HL-60 (cell line): ENCODE data around the gene PECR.

ENCODE experiments used
- DNase-seq, 2 experiments: peaks; one replicate each; pipeline ENCODE4 v3.0.0-alpha.2; 2010 to 2020; ENCODE audit warnings: low read depth in 1 of 2, low spot score in 1 of 2
- H3K27ac ChIP-seq: fragments of 250-450 bp; sonication (Bioruptor Pico); replicated peaks from 2 replicates; pipeline ENCODE4 v1.5.1; 2020; ENCODE audit warnings: mild to moderate bottlenecking, moderate library complexity
- H3K27me3 ChIP-seq: fragments of 250-450 bp; sonication (Bioruptor Pico); 2 replicates; pipeline ENCODE4 v1.5.1; 2021; ENCODE audit warnings: mild to moderate bottlenecking, moderate library complexity; ENCODE audit not compliant: insufficient read depth, poor library complexity, severe bottlenecking
- H3K4me3 ChIP-seq: replicated peaks from 2 replicates; pipeline ENCODE4 v1.5.1; 2011; ENCODE audit warnings: mild to moderate bottlenecking, control low read depth, low read length; ENCODE audit not compliant: insufficient read depth
- CTCF ChIP-seq: IDR thresholded peaks from one replicate; pipeline ENCODE4 v1.5.1; 2011; ENCODE audit warnings: low read length, control low read depth, inconsistent platforms; ENCODE audit not compliant: insufficient read depth
- GABPA ChIP-seq: IDR thresholded peaks from 2 replicates; pipeline ENCODE4 v1.6.1; 2012; ENCODE audit warnings: low read depth
- POLR2AphosphoS5 ChIP-seq: IDR thresholded peaks from 2 replicates; pipeline ENCODE4 v1.6.1; 2012; ENCODE audit warnings: low read depth
- REST ChIP-seq: IDR thresholded peaks from 2 replicates; pipeline ENCODE4 v1.6.1; 2012; ENCODE audit warnings: low read depth; ENCODE audit not compliant: insufficient replicate concordance
- SPI1 ChIP-seq: IDR thresholded peaks from 2 replicates; pipeline ENCODE4 v1.6.1; 2012; ENCODE audit warnings: low read depth, mild to moderate bottlenecking, borderline replicate concordance

Gene PECR

DNA sequence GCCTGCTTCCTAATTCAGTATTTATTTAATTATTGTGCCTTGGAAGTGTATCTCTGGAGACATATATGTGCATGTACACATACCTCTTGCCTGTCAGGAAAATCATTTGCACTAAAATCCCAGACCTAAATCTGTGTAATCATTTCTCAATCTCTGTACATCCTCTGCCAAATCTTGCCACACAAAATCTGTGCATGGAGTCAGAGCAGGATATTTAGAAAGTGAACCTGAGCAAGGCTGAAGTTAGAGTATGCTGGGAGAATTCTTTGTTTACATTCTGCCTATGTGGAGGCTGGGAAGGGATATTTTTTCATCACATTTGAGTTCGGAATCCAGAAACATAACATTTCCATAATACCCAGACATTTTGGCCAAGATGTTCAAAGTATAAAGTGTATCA, 36.9 kb upstream of the PECR start:
- Histone ChIP-seq H3K27me3 (no peaks in the 10 kb centered on the region), H3K4me3 (no peak overlapping the region), H3K27ac (no peak overlapping the region)
- TF ChIP-seq SPI1, result no peak
- TF ChIP-seq REST, result no peak
- no peak for TF ChIP-seq CTCF
- TF ChIP-seq POLR2AphosphoS5, result no peak
- TF ChIP-seq GABPA, result no peak
- no peak for DNase-seq

DNA sequence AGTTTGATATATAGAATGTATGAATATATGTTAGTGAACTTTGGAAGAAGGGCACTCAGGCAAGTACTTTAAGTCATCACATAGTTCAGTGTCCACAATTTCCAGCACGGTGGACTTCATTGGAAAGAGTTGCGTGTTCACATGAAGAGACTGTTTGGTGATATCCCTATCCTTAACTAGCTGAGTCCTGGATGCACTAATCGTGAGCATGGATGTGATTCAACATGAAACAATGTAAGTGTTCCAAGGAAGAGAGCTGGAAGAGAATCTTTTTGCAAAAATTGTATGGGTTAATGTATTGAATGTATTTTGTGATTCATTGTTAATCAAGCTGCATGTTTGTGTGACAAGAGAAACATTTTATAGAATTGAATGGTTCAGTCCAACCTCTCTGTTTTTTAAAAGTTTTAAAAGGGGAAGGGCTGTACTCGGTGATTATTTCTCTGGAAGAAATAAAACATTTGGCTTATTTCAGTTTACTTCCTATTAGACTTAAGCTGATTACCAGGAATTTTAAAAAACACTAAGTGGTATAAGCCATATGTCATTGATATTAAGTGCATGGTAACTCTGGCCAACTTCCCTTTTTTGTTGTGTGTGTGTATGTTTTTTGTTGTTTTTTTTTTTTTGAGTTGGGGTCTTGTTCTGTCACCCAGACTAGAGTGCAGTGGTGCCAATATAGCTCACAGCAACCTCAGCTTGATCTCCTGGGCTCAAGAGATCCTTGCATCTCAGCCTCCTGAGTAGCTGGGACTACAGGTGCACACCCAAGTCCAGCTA, 36.1 kb upstream of the PECR start:
- Histone ChIP-seq H3K4me3 (no peak overlapping the region), H3K27me3 (no peaks in the 10 kb centered on the region), H3K27ac (no peak overlapping the region)
- no peak for DNase-seq
- TF ChIP-seq GABPA (no peak), POLR2AphosphoS5 (no peak), SPI1 (no peak), CTCF (no peak), REST (no peak)

DNA sequence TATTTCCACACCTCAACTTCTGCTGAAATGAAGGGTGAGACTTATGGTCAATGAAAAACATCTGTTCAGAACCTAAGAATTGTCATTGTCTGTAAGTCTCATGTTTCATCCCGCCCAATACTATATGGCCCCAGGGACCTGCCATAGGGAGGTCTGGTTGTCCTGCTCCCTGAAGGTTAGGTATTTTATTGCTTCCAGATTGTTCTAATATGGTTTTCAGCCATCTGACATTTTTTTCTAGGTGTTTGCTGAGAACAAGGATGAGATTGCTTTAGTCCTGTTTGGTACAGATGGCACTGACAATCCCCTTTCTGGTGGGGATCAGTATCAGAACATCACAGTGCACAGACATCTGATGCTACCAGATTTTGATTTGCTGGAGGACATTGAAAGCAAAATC, 34.8 kb upstream of the PECR start:
- no peak overlapping the region for H3K4me3 ChIP-seq
- H3K27ac ChIP-seq, result no peak overlapping the region
- no peak for DNase-seq
- no peaks in the 10 kb centered on the region for H3K27me3 ChIP-seq
- TF ChIP-seq SPI1, result no peak

GRCh38 chr2:216114714-216115531, 33.3 kb upstream of the PECR start:
- DNase-seq, result peak; percentile 90 to 97
- TF ChIP-seq SPI1 (peak; percentile 69; the same call in 1 of the 2 replicates), GABPA (no peak), REST (no peak), CTCF (peak; percentile 83), POLR2AphosphoS5 (peak; percentile 62; the same call in 1 of the 2 replicates)
- peak overlapping the region; percentile 48 for H3K4me3 ChIP-seq
- no peaks in the 10 kb centered on the region for H3K27me3 ChIP-seq
- H3K27ac ChIP-seq, result peak overlapping the region; percentile 83
